HG03571 (cell line): ENCODE results near the gene EFTUD2.
"Not testable (repeated sequence)": the region's sequence is repeated elsewhere in the genome, so short reads cannot be mapped to it uniquely, and the experiment has no call there.

Experiments used
- ATAC-seq: cut with Tn5 transposase; IDR thresholded peaks from one replicate; pipeline ENCODE4 v1.9.1; 2021; ENCODE audit not compliant: unreplicated experiment

EFTUD2 gene

GRCh38 chr17:44899074-44899782 is at the start of gene EFTUD2:
TSS of gene EFTUD2 (minus strand) at chr17:44899445. CDS start at chr17:44894521, 4,924 bp downstream.
- peak; percentile 68 for ATAC-seq

GRCh38 chr17:44948315-44948795 is 49.1 kb upstream of the EFTUD2 start:
- ATAC-seq = no peak

- ATAC-seq = peak; percentile 88
Measured at GRCh38 chr17:44947461-44948314, 48.4 kb upstream of the EFTUD2 start, which contains the start of gene KIF18B. TSS of gene KIF18B (minus strand) at chr17:44947773. CDS start at chr17:44936344, 11,429 bp downstream.

- not testable (repeated sequence) for ATAC-seq
Measured at GRCh38 chr17:44945652-44946051, 46.4 kb upstream of the EFTUD2 start.

GRCh38 chr17:44942456-44942855 is 43.2 kb upstream of the EFTUD2 start:
- ATAC-seq = no peak

GRCh38 chr17:44941712-44942331 is 42.6 kb upstream of the EFTUD2 start:
- no peak for ATAC-seq

GRCh38 chr17:44940768-44941167 is 41.5 kb upstream of the EFTUD2 start:
- no peak for ATAC-seq

- ATAC-seq = no peak
Measured at GRCh38 chr17:44940317-44940716, 41.1 kb upstream of the EFTUD2 start.

GRCh38 chr17:44935116-44935515 is 35.9 kb upstream of the EFTUD2 start:
- ATAC-seq = no peak

- ATAC-seq = no peak
Measured at GRCh38 chr17:44934745-44935105, 35.5 kb upstream of the EFTUD2 start.

GRCh38 chr17:44933824-44934744 is 34.8 kb upstream of the EFTUD2 start:
- no peak for ATAC-seq

- no peak for ATAC-seq
Measured at GRCh38 chr17:44932787-44933097, 33.5 kb upstream of the EFTUD2 start.

- no peak for ATAC-seq
Measured at GRCh38 chr17:44932096-44932786, 33.0 kb upstream of the EFTUD2 start.

- no peak for ATAC-seq
Measured at GRCh38 chr17:44931376-44931775, 32.1 kb upstream of the EFTUD2 start.

- no peak for ATAC-seq
Measured at GRCh38 chr17:44930667-44931066, 31.4 kb upstream of the EFTUD2 start.

- ATAC-seq = no peak
Measured at GRCh38 chr17:44928950-44929720, 29.9 kb upstream of the EFTUD2 start.

GRCh38 chr17:44928136-44928535 is 28.9 kb upstream of the EFTUD2 start:
- no peak for ATAC-seq

- ATAC-seq = no peak
Measured at GRCh38 chr17:44927696-44928095, 28.5 kb upstream of the EFTUD2 start.

- ATAC-seq = no peak
Measured at GRCh38 chr17:44926821-44927525, 27.7 kb upstream of the EFTUD2 start.
